Hematopoietic multipotent progenitor cell treated with erythropoietin and hydrocortisone succinate and interleukin-3 and kit ligand, for 15 days (in vitro differentiated cells): ENCODE results near the gene MACROH2A1.

Source experiments
- DNase-seq: peaks from one replicate; pipeline ENCODE4 v3.0.0-alpha.2; 2015; ENCODE audit warnings: low spot score

Gene MACROH2A1

GRCh38 chr5:135330798-135331096 lies 68.3 kb downstream of the MACROH2A1 start:
- DNase-seq = no peak

DNA sequence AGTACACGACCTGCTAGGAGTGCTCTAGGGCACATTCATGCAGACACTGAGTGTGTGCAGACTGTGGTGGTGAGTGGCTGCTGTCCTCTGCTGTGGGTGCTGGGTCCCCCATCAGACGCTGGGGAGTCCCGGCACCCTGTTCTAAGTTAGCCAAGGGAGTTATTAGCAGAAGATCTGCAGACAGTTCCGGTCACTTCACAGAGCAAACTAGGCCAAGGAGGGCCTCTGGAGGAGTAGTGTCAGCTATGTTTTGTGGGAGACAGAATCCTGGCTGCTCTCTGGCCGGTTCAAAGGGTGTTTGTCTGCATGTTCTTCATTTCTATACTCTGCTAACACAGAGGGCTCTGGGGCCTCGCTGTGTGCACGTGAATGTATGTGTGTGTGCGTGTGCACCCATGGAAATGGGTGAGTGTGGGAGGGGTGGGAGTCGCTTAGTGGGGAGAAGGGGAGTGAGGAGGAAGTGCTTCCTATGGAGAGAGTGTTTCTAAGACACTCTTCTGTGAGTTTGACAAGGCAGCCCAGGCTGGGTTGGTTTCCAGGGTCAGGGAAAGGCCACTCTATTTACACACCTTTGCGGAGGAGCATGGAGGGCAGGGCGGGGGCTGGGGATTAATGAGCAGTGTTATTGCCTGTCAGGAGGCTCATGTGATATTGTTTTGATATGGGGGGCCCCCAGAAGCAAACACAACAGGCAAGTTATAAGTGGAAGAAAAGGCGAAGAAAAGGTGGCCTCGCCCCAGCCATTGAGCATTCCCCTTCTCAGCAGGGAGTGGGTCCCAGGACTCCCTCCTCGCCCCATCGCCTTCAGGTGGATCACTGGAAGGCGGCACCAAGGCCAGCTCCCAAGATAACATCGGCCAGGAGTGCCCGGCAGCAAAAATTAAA lies 68.9 kb downstream of the MACROH2A1 start:
- DNase-seq = no peak

DNA sequence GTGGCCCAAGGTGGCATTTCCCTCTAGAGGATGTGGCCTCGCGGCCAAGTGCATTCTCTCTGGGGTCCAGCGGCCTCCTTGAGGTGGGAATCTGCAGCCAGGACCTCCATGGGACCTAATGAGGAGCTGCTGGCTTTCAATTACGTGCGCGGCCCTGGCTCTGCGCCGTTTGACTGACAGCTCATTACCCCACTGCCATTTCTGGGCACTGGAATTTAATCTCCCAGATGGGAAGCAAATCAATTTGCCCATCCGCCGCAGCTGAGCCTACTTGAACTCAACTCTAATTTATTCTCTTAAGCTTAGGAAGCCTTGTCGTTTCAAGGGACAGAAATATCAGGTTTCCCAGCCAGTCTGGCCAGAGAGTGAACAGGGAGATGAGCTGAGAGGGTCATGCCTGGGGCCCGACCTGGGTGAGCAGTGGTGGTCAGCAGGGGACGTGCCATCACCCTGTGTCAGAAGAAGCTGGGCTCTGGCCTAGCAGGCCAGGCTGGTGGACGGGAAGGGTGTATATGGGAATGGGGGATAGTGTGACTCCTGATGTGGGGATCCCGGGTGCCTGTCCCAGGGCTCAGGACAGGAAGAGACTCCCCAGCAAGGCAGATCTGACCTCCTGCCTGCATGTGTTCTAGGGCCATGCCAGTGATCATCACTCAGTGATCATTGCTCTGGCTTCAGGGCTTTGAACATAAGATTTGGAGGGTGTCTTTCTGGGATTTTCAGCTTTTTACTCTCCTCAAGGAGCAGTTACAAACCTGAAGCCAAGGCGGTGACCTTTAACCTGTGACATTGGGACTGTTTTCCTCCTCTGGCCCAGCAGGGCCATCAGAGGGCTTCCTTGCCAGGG lies 69.7 kb downstream of the MACROH2A1 start:
- no peak for DNase-seq

- no peak for DNase-seq
Measured at GRCh38 chr5:135328128-135328687, 70.8 kb downstream of the MACROH2A1 start.

DNA sequence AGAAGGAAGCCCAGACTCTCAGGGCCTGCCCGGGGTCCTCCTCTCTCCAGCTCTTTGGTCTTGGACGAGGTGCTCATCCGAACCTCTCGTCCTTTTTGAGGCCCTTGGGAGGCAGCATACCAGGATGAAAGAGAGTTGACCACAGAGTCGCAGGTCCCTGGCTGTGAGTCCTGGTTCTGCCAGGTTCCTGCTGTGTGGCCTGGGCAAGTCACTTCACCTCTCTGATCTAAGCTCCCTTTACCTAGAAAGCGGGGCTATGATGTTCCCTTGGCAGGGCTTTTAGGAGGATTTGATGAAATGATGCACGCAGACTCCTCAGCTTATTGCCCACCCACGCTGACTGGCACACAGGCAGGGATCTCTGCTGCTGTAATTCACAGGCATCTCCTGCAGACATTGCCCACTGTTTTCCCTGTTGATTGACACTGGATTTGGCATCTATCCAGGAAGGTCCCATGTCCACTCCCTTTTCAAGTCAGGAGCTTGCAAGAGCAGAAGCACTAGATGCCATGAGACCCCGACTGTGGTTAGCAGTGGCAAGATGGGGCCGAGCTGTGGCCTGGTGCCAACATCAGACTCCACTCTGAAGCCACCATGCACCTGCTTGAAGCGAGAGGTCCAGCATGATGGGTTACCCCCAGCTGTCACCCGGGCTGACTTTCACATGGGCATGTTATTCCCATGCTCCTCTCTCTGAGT lies 71.5 kb downstream of the MACROH2A1 start:
- DNase-seq = no peak

GRCh38 chr5:135326296-135327254 lies 72.5 kb downstream of the MACROH2A1 start:
- DNase-seq = no peak

DNA sequence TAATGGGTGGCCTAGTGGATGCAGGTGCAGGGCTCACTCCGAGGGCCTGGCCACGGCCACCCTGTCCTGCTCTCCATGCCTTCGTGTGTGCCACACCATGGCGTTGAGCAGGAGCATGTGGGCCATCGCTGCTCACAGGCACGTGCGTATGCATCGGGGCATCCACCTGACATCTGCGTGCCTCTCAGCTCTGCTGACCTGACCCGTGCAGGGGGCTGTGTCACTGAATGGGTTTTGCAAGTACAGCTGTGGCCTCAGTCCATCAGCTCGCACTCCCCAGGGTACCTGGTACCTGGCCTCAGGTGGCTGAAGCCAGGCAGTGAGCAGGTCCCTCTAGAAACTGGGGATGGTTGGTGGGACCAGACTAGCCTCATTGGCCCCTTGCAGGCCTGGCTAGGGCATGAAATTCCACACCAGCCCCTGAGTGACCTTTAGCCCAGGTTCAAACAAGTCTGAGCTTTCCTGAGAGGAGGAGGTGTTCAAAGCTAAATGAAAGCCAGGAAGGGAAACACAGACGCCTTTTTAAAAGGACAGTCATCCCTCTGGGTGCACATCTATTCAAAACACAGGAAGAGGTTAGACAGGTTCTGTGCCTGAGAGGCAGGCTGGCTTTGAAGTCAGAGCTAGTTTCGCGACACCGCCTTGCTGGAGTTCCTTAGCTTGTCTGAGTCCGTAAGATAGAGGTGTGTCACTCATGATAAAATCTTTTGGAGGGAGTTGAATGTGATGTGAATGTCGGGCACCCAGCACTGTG lies 74.0 kb downstream of the MACROH2A1 start:
- DNase-seq = no peak

DNA sequence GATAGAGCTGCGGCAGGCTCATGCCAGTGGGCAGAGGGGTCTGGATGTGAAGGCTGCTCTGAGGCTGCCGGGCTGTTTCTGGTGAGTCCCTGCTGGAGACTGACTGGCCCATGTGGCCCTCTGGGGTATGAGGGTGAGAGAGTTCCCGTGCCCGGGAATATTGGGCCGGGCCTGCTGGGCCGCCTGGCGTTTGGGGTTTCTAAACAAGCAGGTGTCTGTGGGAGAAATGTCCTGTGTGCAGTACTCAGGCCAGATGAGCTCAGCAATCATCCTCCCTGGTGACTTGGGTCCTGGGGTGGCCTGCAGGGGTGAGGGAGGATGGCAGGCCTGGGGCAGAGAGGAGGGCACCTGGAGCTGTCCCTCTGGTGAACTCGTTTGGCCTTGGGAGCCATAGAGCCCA lies 74.9 kb downstream of the MACROH2A1 start:
- DNase-seq = no peak

- DNase-seq = no peak
Measured at GRCh38 chr5:135323701-135324132, 75.3 kb downstream of the MACROH2A1 start.

DNA sequence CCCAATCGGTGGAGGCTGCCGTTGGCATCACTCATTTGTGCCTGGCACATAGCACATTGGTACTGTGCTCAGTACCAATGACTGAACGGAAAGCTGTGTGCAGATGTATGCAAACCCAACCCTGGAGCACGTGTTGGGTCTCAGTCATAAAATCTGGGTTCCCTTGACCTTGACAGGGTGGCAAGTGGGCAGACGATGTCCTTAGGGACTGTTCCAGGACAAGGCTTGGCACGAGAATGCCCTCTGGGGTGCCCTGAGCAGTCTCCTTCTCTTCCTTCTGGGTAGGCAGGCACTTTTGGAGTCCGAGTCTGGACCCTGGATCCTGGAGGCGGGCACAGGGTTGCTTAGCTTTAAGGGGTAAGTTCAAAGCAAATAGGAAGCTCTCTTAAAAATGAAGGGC lies 75.8 kb downstream of the MACROH2A1 start:
- DNase-seq = no peak

- DNase-seq = no peak
Measured at GRCh38 chr5:135322744-135323143, 76.3 kb downstream of the MACROH2A1 start.

GRCh38 chr5:135322271-135322670 lies 76.8 kb downstream of the MACROH2A1 start:
- DNase-seq = no peak

GRCh38 chr5:135320718-135321484 lies 78.1 kb downstream of the MACROH2A1 start:
- no peak for DNase-seq

- DNase-seq = no peak
Measured at GRCh38 chr5:135319928-135320606, 79.0 kb downstream of the MACROH2A1 start.

- no peak for DNase-seq
Measured at GRCh38 chr5:135319458-135319857, 79.6 kb downstream of the MACROH2A1 start.

- no peak for DNase-seq
Measured at GRCh38 chr5:135318924-135319323, 80.1 kb downstream of the MACROH2A1 start.

- DNase-seq = no peak
Measured at GRCh38 chr5:135318037-135318436, 81.0 kb downstream of the MACROH2A1 start.

DNA sequence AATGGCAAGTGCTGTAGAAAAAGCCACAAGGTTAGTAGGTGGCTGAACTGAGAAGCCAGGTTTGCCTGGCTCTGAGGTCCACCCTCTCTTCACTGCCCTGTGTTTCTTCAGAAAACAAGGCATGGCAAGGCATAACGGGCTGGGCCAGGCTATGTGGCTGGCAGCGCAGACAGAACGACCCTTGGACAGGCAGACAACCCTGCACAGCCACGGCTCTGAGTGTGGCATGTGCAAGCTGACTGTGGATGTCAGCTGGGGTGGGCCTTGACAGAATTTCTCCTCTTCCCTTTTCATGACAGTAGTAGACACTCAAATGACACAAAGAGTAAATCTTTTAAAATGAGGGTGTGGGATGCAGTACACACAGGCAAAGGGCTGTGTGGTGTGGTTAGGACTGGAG lies 81.7 kb downstream of the MACROH2A1 start:
- no peak for DNase-seq

- DNase-seq = no peak
Measured at GRCh38 chr5:135315386-135315785, 83.6 kb downstream of the MACROH2A1 start.
